ENCODE results near the gene ADCY9.
"Not testable (repeated sequence)": the region's sequence is repeated elsewhere in the genome, so short reads cannot be mapped to it uniquely, and the experiment has no call there.

ADCY9 gene

DNA sequence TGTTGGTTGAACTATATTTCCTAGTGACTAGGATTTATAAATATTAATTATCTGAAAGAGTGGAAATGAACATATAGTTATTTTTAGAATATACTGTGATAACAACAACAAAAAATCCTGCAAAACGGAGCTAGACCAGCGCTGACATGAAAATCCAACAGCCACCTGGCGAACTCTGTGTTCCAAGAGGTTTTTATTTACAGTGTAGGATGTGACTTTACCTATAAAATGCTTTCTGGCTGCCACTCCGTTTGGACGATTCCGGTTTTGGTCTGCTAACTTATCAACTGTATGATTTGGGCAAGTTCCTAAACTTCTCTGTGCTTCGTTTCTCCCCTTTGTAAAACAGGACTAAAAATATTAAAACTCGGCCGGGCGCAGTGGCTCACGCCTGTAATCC lies 73.7 kb downstream of the ADCY9 start:
- TF ChIP-seq, protein P1, sequence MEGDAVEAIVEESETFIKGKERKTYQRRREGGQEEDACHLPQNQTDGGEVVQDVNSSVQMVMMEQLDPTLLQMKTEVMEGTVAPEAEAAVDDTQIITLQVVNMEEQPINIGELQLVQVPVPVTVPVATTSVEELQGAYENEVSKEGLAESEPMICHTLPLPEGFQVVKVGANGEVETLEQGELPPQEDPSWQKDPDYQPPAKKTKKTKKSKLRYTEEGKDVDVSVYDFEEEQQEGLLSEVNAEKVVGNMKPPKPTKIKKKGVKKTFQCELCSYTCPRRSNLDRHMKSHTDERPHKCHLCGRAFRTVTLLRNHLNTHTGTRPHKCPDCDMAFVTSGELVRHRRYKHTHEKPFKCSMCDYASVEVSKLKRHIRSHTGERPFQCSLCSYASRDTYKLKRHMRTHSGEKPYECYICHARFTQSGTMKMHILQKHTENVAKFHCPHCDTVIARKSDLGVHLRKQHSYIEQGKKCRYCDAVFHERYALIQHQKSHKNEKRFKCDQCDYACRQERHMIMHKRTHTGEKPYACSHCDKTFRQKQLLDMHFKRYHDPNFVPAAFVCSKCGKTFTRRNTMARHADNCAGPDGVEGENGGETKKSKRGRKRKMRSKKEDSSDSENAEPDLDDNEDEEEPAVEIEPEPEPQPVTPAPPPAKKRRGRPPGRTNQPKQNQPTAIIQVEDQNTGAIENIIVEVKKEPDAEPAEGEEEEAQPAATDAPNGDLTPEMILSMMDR (IDR thresholded peaks at IDR 0.05; ENCODE audit: extremely low read depth, missing control alignments): no peak
- no peak for DNase-seq (ENCODE audit: low spot score)

DNA sequence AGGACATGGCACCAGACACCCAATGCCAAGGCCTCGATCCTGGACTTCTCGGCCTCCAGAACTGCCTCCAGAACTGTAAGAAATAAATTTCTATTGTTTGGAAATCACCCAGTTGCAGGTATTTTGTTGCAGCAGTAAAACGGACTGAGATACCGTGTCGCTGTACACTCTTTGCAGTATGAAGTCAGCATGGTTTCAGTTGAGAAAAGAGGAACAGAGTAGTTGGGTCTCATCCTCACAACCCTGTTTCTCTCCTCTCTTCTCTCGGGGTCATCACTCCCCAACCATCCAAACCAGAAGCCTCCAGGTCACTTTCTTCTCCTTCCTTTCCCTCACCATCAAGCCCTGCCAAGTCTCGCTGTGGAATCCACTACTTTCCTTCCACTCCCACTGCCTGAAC lies 77.8 kb downstream of the ADCY9 start:
- DNase-seq (ENCODE audit: low spot score): no peak
- TF ChIP-seq, protein P1 (IDR thresholded peaks at IDR 0.05; ENCODE audit: extremely low read depth, missing control alignments): no peak

DNA sequence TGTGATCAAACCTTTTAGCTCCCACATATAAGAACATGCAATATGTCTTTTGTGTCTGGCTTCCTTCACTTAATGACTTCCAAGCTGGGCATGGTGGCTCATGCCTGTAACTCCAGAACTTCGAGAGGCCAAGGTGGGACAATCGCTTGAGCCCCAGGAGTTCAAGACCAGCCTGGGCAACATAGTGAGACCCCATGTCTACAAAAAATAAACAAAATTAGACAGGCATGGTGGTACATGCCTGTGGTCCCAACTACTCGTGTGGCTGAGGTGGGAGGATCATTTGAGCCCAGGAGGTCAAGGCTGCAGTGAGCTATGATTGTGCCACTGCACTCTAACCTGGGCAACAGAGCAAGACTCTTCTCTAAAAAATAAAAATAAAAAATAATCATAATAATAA lies 79.3 kb downstream of the ADCY9 start:
- DNase-seq (ENCODE audit: low spot score): not testable (repeated sequence)

DNA sequence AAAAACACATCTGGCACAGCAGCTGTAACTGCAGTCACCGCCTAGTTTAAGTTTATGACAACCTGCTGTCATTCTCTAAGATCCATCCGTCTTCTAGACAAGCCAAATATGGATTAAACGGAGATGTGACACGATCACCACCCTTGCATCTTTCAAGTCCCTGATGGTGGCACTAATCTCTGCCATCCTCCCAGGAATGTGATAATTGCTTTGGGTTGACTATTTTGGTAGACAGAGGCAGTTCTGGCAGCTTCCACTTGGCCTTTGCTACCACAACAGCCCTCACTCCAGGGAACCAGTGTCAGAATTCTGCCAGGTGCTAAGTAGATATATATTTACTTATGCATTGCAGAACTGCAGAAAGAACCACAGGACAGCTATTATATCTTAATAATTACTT lies 81.3 kb downstream of the ADCY9 start:
- no peak for DNase-seq (ENCODE audit: low spot score)
- TF ChIP-seq, protein P1 (IDR thresholded peaks at IDR 0.05; ENCODE audit: extremely low read depth, missing control alignments): no peak

DNA sequence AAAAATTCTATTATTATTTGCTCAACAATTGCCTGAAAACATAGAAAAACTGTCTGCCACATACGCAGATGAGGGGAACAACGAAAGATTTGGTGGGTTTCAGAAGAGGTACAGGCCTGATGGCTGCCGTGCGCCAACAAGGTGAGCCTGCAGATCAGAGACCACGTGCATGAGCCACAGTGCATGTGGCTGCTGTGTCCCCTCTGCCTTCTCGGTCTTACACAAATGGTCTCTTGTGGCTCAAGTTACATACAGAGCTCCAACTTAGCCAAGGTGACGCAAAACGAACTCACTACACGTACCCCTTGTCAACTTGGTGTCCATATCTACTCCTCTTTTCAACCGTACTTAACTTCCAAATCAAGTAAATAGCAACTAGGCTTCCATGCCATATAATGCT lies 82.3 kb downstream of the ADCY9 start:
- TF ChIP-seq, protein P1 (IDR thresholded peaks at IDR 0.05; ENCODE audit: extremely low read depth, missing control alignments): no peak
- no peak for DNase-seq (ENCODE audit: low spot score)

DNA sequence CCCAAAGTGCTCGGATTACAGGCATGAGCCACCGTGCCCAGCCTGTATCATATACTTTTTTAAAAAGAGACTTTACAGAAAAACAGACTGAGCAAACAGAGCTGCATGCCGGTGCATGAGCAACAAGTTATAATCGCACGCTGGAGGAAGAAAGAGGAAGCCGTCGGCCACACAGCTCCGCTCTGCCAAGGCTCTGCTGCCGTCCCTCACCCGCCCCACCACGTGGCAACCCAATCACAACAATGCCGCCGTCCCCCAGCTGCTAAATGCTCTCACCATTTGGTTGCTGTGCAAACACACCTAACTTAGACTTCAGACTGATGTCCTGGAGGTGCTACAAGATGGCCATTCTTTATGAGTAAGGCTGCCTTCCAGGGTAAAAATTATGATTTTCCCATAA lies 83.5 kb downstream of the ADCY9 start:
- no peak for DNase-seq (ENCODE audit: low spot score)
- TF ChIP-seq, protein P1 (IDR thresholded peaks at IDR 0.05; ENCODE audit: extremely low read depth, missing control alignments): no peak

DNA sequence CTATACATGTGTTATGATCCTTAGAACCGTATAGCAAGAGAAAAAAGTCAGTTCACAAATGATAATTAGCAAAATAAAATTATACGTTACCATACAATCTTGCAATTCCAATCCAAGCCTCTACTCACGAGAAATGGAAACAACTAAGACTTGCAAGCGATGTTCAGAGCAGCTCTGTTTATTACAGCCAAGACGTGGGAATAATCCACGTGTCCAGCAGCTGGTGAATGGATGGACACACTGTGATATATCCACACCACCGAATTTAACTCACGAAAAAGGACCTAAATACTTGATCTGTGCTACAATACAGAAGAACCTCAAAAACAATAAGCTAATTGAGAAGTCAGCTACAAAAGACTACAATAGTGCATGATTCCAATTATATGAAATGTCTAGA lies 88.1 kb downstream of the ADCY9 start:
- DNase-seq (ENCODE audit: low spot score): no peak
- TF ChIP-seq, protein P1 (IDR thresholded peaks at IDR 0.05; ENCODE audit: extremely low read depth, missing control alignments): no peak

DNA sequence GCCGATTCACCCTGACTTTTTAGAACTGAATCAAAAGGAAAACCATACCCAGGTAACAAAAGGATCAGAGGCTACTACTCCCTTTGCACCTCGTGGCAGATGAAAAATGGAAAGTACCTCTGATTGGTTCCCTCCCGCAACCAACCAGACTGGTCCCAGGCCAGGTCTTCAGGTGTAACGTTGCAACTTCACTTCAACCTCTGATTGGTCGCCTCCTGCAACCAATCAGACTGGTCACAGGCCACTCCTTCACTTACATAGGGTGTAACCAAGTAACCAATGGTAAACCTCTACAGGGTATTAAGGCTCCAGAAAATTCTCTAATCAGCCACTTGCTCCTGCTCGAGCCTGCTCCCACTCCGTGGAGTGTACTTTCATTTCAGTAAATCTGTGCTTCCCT lies 89.4 kb downstream of the ADCY9 start:
- no peak for DNase-seq (ENCODE audit: low spot score)
- TF ChIP-seq, protein P1 (IDR thresholded peaks at IDR 0.05; ENCODE audit: extremely low read depth, missing control alignments): no peak
